WTC11 (cell line): ENCODE data around the gene DYNC2LI1.

Source experiments
- ELF4 ChIP-seq: sonication (generic); formaldehyde crosslinking; IDR thresholded peaks from 2 replicates; pipeline ENCODE4 v1.8.1; 2022; ENCODE audit warnings: low read depth, mild to moderate bottlenecking, moderate library complexity, missing genetic modification reagents
- JUN ChIP-seq: sonication (generic); formaldehyde crosslinking; IDR thresholded peaks from 2 replicates; pipeline ENCODE4 v1.8.0; 2023; ENCODE audit warnings: mild to moderate bottlenecking, missing genetic modification reagents
- MAX ChIP-seq: sonication (generic); formaldehyde crosslinking; IDR thresholded peaks from 2 replicates; pipeline ENCODE4 v1.8.0; 2022; ENCODE audit warnings: mild to moderate bottlenecking, missing genetic modification reagents
- MLX ChIP-seq: sonication (generic); formaldehyde crosslinking; IDR thresholded peaks from 2 replicates; pipeline ENCODE4 v1.8.1; 2023; ENCODE audit warnings: mild to moderate bottlenecking, missing genetic modification reagents, moderate library complexity
- SP1 ChIP-seq: sonication (generic); formaldehyde crosslinking; conservative IDR thresholded peaks from 2 replicates; pipeline ENCODE4 v1.8.1; 2022; ENCODE audit warnings: missing genetic modification reagents

DNA sequence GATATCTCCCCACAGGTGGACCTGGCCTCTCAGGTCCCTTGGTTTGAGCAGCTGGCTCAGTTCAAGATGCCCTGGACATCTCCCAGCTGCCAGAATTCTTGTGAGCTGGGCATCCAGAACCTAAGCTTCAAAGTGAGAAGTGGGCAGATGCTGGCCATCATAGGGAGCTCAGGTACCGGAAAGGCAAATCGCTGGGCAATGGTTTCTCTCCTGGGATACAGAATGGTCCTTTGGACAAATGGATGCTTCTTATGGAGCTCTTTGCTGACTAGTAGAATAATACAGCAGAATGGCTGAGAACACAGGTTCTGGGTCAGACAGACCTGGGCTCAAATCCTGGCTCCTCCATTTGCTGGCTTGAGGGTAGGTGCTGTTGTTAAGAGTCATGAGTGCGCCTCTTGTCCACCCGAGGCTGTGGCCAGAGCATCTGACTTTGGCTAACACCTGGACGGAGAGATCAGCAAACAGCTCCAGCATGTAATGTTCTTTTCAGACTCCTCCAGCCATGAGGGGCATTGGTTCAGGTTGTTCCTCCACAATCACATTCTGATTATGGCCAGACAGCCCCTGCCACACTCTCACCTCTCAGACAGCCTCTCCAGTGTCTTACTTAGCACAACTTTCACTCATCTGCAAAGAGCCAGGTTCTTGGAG lies 72.4 kb downstream of the DYNC2LI1 start:
- no peak for TF ChIP-seq SP1 (CRISPR knock-in tag)
- no peak for TF ChIP-seq MAX (CRISPR knock-in tag)
- no peak for TF ChIP-seq ELF4 (CRISPR knock-in tag)
- no peak for TF ChIP-seq MLX (CRISPR knock-in tag)
- TF ChIP-seq JUN (CRISPR knock-in tag) = no peak
